Measurements from ENCODE around the gene PROM1.

DNA sequence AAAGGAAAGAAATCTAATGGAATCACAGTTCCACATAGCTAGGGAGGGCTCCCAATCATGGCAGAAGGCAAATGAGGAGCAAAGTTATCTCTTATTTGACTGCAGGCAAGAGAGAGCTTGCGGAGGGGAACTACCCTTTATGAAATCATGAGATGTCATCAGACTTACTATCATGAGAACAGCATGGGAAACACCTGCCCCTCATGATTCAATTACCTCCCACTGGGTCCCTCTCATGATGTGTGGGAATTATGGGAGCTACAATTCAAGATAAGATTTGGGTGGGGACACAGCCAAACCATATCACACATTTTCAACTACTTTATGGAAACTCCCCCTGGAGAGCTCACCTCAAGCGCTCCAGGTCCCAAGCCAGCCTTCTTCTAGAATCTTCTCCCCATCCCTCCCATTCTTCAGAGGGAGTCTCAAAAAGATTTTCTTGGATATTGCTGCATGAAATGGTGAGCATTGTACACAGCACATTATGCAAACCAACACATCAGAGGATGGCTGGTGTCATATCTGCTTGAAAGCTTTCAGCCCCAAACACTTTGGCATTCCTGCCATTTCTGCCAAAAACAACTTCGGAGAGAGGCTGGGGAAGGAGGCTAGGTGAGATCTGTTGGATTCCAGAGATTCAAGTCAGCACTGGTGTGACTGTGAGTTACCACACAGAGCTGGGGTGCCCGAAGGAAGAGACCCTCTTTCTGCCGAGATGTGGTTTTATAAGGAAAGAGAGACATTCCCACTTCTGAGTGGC, 152.2 kb downstream of the PROM1 start:
- TF ChIP-seq CTCF (IDR thresholded peaks at IDR 0.05): no peak
- no peak for TF ChIP-seq POLR2AphosphoS5 (IDR thresholded peaks at IDR 0.05)
